Measurements from ENCODE around the gene NR1D1.

DNA sequence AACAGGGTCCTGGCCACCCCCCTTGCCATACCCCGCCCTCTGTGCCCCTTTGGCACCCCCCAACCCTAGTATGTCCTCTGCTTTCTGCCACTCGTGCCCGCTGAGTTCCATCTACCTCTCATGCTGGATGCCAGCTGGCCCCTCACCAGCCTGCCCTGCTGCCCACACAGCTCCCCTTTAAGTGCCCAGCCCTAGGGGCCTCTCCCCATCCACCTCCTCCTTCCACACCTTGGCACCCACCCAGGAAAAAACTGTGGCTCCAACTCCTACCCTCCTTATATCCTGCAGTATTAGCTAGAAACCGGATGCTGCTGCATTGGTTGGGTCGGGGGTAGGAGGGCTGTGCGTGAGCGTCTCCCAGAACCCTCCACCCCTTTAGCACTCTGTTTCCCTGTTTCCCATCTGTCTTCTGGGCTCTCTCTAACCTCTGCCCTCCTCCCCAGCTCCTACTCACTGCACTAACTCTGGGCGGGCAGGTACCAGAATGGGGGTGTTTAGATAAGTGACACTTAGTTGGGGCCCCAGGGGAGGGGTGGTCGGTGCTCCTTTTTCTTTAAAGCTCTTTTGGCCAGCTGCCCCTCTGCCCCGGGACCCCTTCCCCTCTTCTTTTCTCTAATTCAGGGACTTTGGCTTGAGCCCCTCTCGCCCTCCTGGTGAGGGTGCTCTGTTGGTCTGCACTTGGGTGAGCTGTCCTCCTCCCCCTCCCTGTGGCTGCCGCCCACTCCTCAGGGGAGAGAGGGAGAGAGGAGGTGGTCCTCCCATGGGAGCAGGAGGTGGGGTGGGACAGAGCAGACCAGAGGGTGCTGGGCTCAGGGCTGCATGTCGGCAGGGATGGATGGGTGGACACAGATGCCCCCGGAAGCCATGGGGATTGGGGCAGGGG is 9.9 kb downstream of the NR1D1 start:
- TF ChIP-seq POLR2AphosphoS5 (IDR thresholded peaks at IDR 0.05) (no peak), POLR2A (IDR thresholded peaks at IDR 0.05) (no peak)
- TF ChIP-seq, protein P1, sequence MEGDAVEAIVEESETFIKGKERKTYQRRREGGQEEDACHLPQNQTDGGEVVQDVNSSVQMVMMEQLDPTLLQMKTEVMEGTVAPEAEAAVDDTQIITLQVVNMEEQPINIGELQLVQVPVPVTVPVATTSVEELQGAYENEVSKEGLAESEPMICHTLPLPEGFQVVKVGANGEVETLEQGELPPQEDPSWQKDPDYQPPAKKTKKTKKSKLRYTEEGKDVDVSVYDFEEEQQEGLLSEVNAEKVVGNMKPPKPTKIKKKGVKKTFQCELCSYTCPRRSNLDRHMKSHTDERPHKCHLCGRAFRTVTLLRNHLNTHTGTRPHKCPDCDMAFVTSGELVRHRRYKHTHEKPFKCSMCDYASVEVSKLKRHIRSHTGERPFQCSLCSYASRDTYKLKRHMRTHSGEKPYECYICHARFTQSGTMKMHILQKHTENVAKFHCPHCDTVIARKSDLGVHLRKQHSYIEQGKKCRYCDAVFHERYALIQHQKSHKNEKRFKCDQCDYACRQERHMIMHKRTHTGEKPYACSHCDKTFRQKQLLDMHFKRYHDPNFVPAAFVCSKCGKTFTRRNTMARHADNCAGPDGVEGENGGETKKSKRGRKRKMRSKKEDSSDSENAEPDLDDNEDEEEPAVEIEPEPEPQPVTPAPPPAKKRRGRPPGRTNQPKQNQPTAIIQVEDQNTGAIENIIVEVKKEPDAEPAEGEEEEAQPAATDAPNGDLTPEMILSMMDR (IDR thresholded peaks at IDR 0.05) = no peak
